ENCODE data around the gene ATP2C1. TPM values are rescaled to one million over a fixed set of nuclear protein-coding genes. Genes with fewer than 3 reads are reported as not detected.

The ATP2C1 gene
- total and polyA plus RNA-seq, 9 of the 15 experiments (the other 6 are each of a cell fraction or from before 2014, with no cell fraction given): 10.0 to 53.5 (median 27.9) TPM

- Histone ChIP-seq H3K9me3 (replicated peaks; ENCODE audit: control insufficient read depth, insufficient read depth, low read depth, low read length) (no peaks in the 10 kb centered on the region), H3K4me1 (replicated peaks in 1 of 2; ENCODE audit: control insufficient read depth in 2 of 2, insufficient read depth in 2 of 2, low read length in 2 of 2) (no peaks in the 10 kb centered on the region), H2AFZ (ENCODE audit: low read depth, low read length) (0 out of 2 replicates have a peak overlapping the region, but pooled peaks have one; percentile 23), H3K79me2 (ENCODE audit: control insufficient read depth, insufficient read depth, low read length) (no peaks in the 10 kb centered on the region), H3K9me1 (ENCODE audit: control insufficient read depth, insufficient read depth, low read length) (no peaks in the 10 kb centered on the region), H3K9ac (ENCODE audit: insufficient read depth in 1 of 2, low read depth in 2 of 2, low read length in 2 of 2) (no peak overlapping the region), H3K36me3 (ENCODE audit: control insufficient read depth, insufficient read depth, low read length) (no peaks in the 10 kb centered on the region), H3K27me3 (ENCODE audit: control insufficient read depth in 2 of 2, insufficient read depth in 2 of 2, low read length in 2 of 2) (no peaks in the 10 kb centered on the region), H3K4me2 (ENCODE audit: insufficient read depth, low read length) (no peak overlapping the region), H3K27ac (ENCODE audit: extremely low read depth, low read depth, low read length) (no peak overlapping the region), H3K4me3 (no peak overlapping the region), H4K20me1 (replicated peaks; ENCODE audit: control insufficient read depth, insufficient read depth, low read length) (no peaks in the 10 kb centered on the region)
- no peak for FAIRE-seq
- CTCF ChIA-PET (ENCODE audit: low intra/inter-chr PET ratio): no interaction called here
- POLR2A ChIA-PET: interaction anchor here (0.7 kb wide), 1 partner anchor 410 kb away, joined by 3 read pairs; no protein-coding TSS in a partner anchor
- intact Hi-C loops (cut with micrococcal nuclease) (no loop called here), in situ Hi-C loops (cut with MboI) (loop anchor here (25.0 kb wide), 2 partner anchors 439 to 964 kb away; no protein-coding TSS in a partner anchor)
- no peak for ATAC-seq
- no TSS peak for BruUV-seq (replicated peaks)
- 56% methylated on average over 5 of the region's 7 CpGs for WGBS (ENCODE audit: insufficient coverage, low coverage, missing lambda C conversion rate)
- DNase-seq (ENCODE audit: extremely low read depth in 1 of 4, low spot score in 3 of 4): no peak
- TF ChIP-seq MEIS2 (IDR thresholded peaks at IDR 0.05; ENCODE audit: partially characterized antibody) (no peak), SPI1 (IDR thresholded peaks at IDR 0.05; ENCODE audit: borderline replicate concordance, low read depth, low read length) (no peak), FOSL1 (tag; conservative IDR thresholded peaks at IDR 0.05) (no peak), MXI1 (IDR thresholded peaks at IDR 0.05; ENCODE audit: low read depth, low read length) (no peak), POLR2AphosphoS5 (IDR thresholded peaks at IDR 0.05; ENCODE audit: control insufficient read depth, insufficient read depth, low read depth, low read length) (no peak), AFF1 (IDR thresholded peaks at IDR 0.05; ENCODE audit: low read depth in 1 of 2, partially characterized antibody in 2 of 2) (no peak), MEF2D (tag; conservative IDR thresholded peaks at IDR 0.05; ENCODE audit: low read depth) (no peak), REST (IDR thresholded peaks at IDR 0.05; ENCODE audit: borderline replicate concordance) (no peak), REST (CRISPR knock-in tag; IDR thresholded peaks at IDR 0.05; ENCODE audit: low read depth) (no peak)
These were observed 154.1 kb downstream of the ATP2C1 start for GRCh38 chr3:131048030-131048429.
